Activated T-cell treated with anti-CD3 and anti-CD28 coated beads, Interleukin-2, amount 50 U/mL, for 72 hours (primary cell): Measurements from ENCODE around the gene KCTD13. TPM values are rescaled to one million over a fixed set of nuclear protein-coding genes. Genes with fewer than 3 reads are reported as not detected.
"Not testable (repeated sequence)": the region's sequence is repeated elsewhere in the genome, so short reads cannot be mapped to it uniquely, and the experiment has no call there.

ENCODE experiments used
- ATAC-seq, 2 donors: fragments of 150-1000 bp; cut with Tn5 transposase; replicated peaks in 1 of 2; 2 replicates each; pipeline ENCODE4 v1.10.0; 2021; ENCODE audit warnings: moderate library complexity in 2 of 2, mild to moderate bottlenecking in 1 of 2
- DNase-seq, 2 donors: peaks; one replicate each; pipeline ENCODE4 v3.0.0; 2021 to 2022; ENCODE audit warnings: mixed read lengths in 1 of 2
- H3K27ac Mint-ChIP-seq: one replicate; pipeline ENCODE4 v1.8.0; 2022; ENCODE audit warnings: mild to moderate bottlenecking, moderate library complexity, mixed read lengths
- H3K27me3 Mint-ChIP-seq: one replicate; pipeline ENCODE4 v1.8.0; 2022; ENCODE audit warnings: low read depth, mixed read lengths
- H3K36me3 Mint-ChIP-seq, 2 donors: one replicate each; pipeline ENCODE4 v1.8.0; 2022; ENCODE audit warnings: mixed read lengths in 2 of 2, mild to moderate bottlenecking in 1 of 2; ENCODE audit not compliant: insufficient read depth in 2 of 2
- H3K4me1 Mint-ChIP-seq: one replicate; pipeline ENCODE4 v1.8.0; 2022; ENCODE audit warnings: low read depth, mixed read lengths
- H3K4me3 Mint-ChIP-seq, 2 donors: one replicate each; pipeline ENCODE4 v1.8.0; 2022; ENCODE audit warnings: mild to moderate bottlenecking in 2 of 2, mixed read lengths in 2 of 2, moderate library complexity in 2 of 2
- H3K9me3 Mint-ChIP-seq, 2 donors: one replicate each; pipeline ENCODE4 v1.8.0; 2022; ENCODE audit warnings: mixed read lengths in 2 of 2
- total RNA-seq, 2 donors: library from RNA; stranded (reverse); gene quantifications; one replicate each; pipeline ENCODE4 v1.2.3, GENCODE V29; 2022

The KCTD13 gene
- total RNA-seq, 2 donors from 2014 or later, result 45.3 to 46.8 TPM

GRCh38 chr16:29899516-29900101 is 26.4 kb downstream of the KCTD13 start, which contains the start of gene SEZ6L2:
Gene SEZ6L2, minus strand, starts transcription at chr16:29899550. Its CDS starts 531 bp downstream, at chr16:29899019.
- Mint-ChIP-seq H3K4me1 (peaks cover 21% of the 10 kb centered on the region), H3K27ac (no peak within 1 kb of the TSS), H3K4me3 (peak within 1 kb of the TSS; percentile 78 to 91), H3K9me3 (no peaks in the 10 kb centered on the region), H3K36me3 (no peaks in the 10 kb centered on the region), H3K27me3 (peaks cover 24% of the 10 kb centered on the region)
- DNase-seq (peak; percentile 15 to 18), ATAC-seq (peak in 1 of 2 donors; percentile 9)

GRCh38 chr16:29898804-29899515 is 27.1 kb downstream of the KCTD13 start:
- ATAC-seq, result no peak
- no peak for DNase-seq
- Mint-ChIP-seq H3K36me3 (no peaks in the 10 kb centered on the region), H3K4me1 (peaks cover 21% of the 10 kb centered on the region), H3K27ac (no peak overlapping the region), H3K4me3 (peak overlapping the region; percentile 49 to 66), H3K27me3 (peaks cover 24% of the 10 kb centered on the region), H3K9me3 (no peaks in the 10 kb centered on the region)

DNA sequence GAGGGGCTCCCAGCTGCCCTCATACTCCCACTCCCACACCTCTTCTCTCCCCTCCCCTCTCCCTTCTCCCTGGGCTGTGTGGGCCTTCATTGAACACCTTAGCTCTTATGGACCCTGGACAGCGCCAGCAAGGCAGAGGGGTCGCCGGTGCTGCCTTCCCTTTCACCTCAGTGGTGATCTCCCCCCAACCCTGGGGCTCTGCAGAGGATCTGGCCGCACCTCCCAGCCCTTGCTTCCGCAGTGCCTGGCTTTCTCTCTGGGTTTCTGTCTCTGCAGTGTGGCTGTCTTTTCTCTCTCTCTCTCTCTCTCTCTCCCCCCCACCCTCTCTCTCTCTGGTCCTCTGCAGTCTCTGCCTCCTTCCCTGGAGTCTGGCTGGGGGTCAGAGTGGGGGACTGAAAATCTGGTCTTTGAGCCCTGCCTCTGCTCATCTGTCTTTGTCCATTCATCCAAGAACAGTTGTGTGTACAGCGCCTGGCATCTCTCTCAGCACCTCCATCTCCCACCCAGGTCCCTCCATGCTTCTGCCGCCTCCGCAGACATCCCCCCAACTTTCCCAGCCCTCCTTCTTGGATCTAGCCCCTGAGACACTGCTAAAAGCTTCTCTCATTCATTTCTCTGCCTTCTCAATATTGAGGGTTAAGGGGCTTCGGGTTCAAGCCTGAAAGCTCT is 27.8 kb downstream of the KCTD13 start:
- Mint-ChIP-seq H3K4me3 (peak overlapping the region; percentile 25 to 66), H3K27me3 (peaks cover 24% of the 10 kb centered on the region), H3K36me3 (no peaks in the 10 kb centered on the region), H3K27ac (no peak overlapping the region), H3K9me3 (no peaks in the 10 kb centered on the region), H3K4me1 (peaks cover 17% of the 10 kb centered on the region)
- DNase-seq (no peak), ATAC-seq (no peak)

DNA sequence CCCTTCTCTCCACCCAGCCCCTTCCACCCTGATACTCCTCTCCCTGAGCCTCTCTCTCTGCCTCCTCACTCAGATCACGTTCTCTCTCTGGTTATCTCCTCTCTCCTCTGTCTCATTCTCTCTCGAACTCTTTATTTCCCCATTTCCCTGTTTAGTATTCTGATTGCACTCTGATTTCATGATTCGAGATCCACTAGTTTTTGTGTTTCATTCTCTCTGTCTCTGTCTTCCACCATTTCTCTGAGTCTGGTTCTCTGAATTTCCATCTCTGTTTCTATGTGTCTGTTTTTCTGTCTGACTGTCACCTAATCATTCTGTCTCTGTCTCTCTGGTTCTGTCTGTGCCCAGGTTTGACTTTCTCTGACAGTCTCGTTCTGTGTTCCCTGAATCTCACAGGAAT is 28.7 kb downstream of the KCTD13 start:
- H3K27ac Mint-ChIP-seq, result no peak overlapping the region
- peaks cover 17% of the 10 kb centered on the region for H3K4me1 Mint-ChIP-seq
- H3K36me3 Mint-ChIP-seq, result no peaks in the 10 kb centered on the region
- ATAC-seq (no peak), DNase-seq (no peak)
- H3K4me3 Mint-ChIP-seq, result no peak overlapping the region
- peaks cover 24% of the 10 kb centered on the region for H3K27me3 Mint-ChIP-seq
- no peaks in the 10 kb centered on the region for H3K9me3 Mint-ChIP-seq

DNA sequence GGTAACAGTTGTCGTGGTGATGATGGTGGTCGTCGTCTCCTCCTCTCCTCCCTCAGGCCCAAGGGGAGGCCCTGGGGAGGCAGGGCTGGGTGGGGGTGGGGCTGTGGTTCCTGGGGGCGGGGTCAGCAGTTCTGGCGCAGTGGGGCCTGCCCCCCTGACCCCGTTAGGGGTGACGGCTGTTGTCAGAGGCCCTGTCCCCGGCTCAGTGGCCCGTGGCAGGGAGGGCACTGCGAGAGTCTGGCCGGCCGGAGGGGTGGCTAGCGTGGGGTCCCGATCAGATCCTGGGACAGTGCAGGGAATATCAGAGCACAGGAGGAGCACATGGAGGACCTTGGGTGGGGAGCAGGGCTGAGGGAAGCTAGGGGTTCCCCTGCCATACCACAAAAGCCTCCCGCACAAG is 29.2 kb downstream of the KCTD13 start:
- no peak for ATAC-seq
- Mint-ChIP-seq H3K27ac (no peak overlapping the region), H3K36me3 (no peaks in the 10 kb centered on the region), H3K27me3 (peaks cover 24% of the 10 kb centered on the region), H3K4me3 (no peak overlapping the region), H3K9me3 (no peaks in the 10 kb centered on the region), H3K4me1 (peaks cover 17% of the 10 kb centered on the region)
- DNase-seq, result no peak

GRCh38 chr16:29894352-29894751 is 31.7 kb downstream of the KCTD13 start:
- H3K36me3 Mint-ChIP-seq, result no peaks in the 10 kb centered on the region
- no peaks in the 10 kb centered on the region for H3K9me3 Mint-ChIP-seq
- ATAC-seq (no peak), DNase-seq (no peak)
- peaks cover 7% of the 10 kb centered on the region for H3K4me1 Mint-ChIP-seq
- H3K4me3 Mint-ChIP-seq, result no peak overlapping the region
- no peak overlapping the region for H3K27ac Mint-ChIP-seq
- peaks cover 24% of the 10 kb centered on the region for H3K27me3 Mint-ChIP-seq

DNA sequence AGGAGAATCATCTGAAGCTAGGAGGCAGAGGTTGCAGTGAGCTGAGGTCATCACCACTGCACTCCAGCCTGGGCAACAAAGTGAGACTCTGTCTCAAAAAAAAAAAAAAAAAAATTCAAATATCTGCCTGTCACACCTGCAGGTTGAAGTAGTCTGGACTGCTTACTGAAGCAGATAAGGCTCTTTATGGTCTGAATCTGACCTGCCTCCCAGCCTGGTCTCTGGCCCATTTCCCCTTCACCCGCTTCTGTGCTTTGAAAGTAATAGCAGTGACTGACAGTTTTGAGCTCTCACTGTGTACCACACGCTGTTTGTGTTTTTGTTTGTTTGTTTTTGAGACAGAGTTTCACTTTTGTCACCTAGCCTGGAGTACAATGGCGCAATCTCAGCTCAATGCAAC is 32.5 kb downstream of the KCTD13 start:
- Mint-ChIP-seq H3K4me1 (peaks cover 4% of the 10 kb centered on the region), H3K27me3 (peaks cover 17% of the 10 kb centered on the region), H3K9me3 (no peaks in the 10 kb centered on the region), H3K36me3 (no peaks in the 10 kb centered on the region), H3K27ac (no peak overlapping the region), H3K4me3 (no peak overlapping the region)
- ATAC-seq (no peak), DNase-seq (no peak)

- DNase-seq (no peak), ATAC-seq (no peak)
- Mint-ChIP-seq H3K4me1 (no peaks in the 10 kb centered on the region), H3K4me3 (no peak overlapping the region), H3K27me3 (peaks cover 6% of the 10 kb centered on the region), H3K36me3 (no peaks in the 10 kb centered on the region), H3K27ac (no peak overlapping the region), H3K9me3 (no peaks in the 10 kb centered on the region)
Measured at GRCh38 chr16:29892458-29892813, 33.6 kb downstream of the KCTD13 start.

GRCh38 chr16:29891525-29892457 is 34.2 kb downstream of the KCTD13 start:
- no peak for ATAC-seq
- Mint-ChIP-seq H3K9me3 (no peaks in the 10 kb centered on the region), H3K4me3 (no peak overlapping the region), H3K27ac (no peak overlapping the region), H3K27me3 (no peaks in the 10 kb centered on the region), H3K4me1 (no peaks in the 10 kb centered on the region), H3K36me3 (no peaks in the 10 kb centered on the region)
- no peak for DNase-seq

DNA sequence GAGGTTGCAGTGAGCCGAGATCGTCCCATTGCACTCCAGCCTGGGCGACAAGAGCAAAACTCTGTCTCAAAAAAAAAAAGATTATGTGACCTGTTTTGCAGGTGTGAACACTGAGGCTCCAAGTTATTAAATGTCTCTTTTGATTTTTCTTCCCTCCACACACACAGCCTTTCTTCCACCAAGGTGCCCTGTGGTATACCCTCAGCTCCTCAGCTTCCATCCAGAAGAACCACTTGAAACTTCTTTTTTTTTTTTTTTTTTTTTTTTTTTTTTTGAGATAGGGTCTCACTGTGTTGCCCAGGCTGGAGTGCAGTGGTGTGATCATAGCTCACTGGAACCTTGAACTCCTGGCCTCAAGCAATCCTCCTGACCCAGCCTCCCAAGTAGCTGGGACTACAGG is 36.7 kb downstream of the KCTD13 start:
- ATAC-seq, DNase-seq, H3K36me3 Mint-ChIP-seq, H3K4me3 Mint-ChIP-seq, H3K4me1 Mint-ChIP-seq, H3K27ac Mint-ChIP-seq, H3K27me3 Mint-ChIP-seq, H3K9me3 Mint-ChIP-seq: not testable (repeated sequence)

DNA sequence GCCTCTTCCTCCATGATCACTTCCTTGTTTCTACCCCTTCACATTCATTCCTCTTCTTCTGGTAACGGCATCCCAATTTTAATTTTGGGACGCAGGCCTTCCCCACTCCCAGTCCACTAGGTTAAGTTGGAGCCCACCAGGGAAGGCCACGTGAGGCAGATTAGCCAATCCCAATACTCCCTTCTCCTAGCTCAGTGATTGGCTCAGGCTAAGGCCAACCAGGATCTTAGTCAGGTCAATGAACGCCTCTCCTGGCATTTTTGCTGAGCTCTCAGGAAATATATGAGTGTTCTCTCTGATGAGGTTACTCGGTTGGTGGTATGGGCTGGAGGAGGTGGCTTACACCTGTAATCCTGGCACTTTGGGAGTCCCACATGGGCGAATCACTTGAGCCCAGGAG is 42.0 kb downstream of the KCTD13 start:
- H3K36me3 Mint-ChIP-seq, result no peaks in the 10 kb centered on the region
- no peaks in the 10 kb centered on the region for H3K4me1 Mint-ChIP-seq
- peaks cover 12% of the 10 kb centered on the region for H3K27me3 Mint-ChIP-seq

GRCh38 chr16:29881050-29881449 is 45.0 kb downstream of the KCTD13 start:
- H3K4me3 Mint-ChIP-seq, result no peak overlapping the region
- H3K27me3 Mint-ChIP-seq, result peaks cover 30% of the 10 kb centered on the region
- peaks cover 19% of the 10 kb centered on the region for H3K4me1 Mint-ChIP-seq
- no peaks in the 10 kb centered on the region for H3K36me3 Mint-ChIP-seq
- ATAC-seq (no peak), DNase-seq (no peak)
- no peaks in the 10 kb centered on the region for H3K9me3 Mint-ChIP-seq
- no peak overlapping the region for H3K27ac Mint-ChIP-seq

More for the DNA sequence above, 42.0 kb downstream of the KCTD13 start:
- Mint-ChIP-seq H3K4me3 (no peak overlapping the region), H3K9me3 (no peaks in the 10 kb centered on the region), H3K27ac (no peak overlapping the region)
- ATAC-seq (no peak), DNase-seq (no peak)

DNA sequence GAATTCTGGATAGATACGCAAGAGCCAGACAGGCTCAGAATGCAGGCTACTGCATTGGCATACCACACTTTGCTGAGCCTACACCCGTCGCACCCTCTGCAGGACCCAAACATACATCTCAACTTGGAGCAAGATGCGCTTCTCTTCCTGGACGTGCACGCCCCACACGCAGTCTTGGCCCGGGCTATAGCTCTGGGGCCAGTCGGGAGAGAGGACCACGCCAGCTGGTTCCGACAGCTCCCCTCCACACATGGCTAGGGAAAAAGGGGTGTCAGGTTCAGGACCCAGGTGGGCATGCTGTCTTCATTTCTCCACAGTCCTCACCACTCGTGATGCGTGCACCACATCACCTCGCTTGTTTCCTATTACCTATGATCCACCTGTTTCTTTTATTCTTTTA is 47.9 kb downstream of the KCTD13 start:
- ATAC-seq (no peak), DNase-seq (no peak)
- Mint-ChIP-seq H3K4me1 (peaks cover 20% of the 10 kb centered on the region), H3K9me3 (no peaks in the 10 kb centered on the region), H3K27ac (no peak overlapping the region), H3K36me3 (no peaks in the 10 kb centered on the region), H3K27me3 (peaks cover 30% of the 10 kb centered on the region), H3K4me3 (no peak overlapping the region)
